GM21786 (cell line): ENCODE data around the gene ARSA.
A peak's percentile ranks its signal among the peaks of the same experiment; 100 is the strongest.

ENCODE experiments used
- ATAC-seq: cut with Tn5 transposase; IDR thresholded peaks from one replicate; pipeline ENCODE4 v1.9.1; 2021; ENCODE audit not compliant: unreplicated experiment

The ARSA gene

GRCh38 chr22:50606165-50606945, 21.6 kb downstream of the ARSA start:
- ATAC-seq, result no peak

- ATAC-seq, result no peak
These were observed 22.3 kb downstream of the ARSA start for GRCh38 chr22:50605613-50606074.

GRCh38 chr22:50605002-50605612, 22.8 kb downstream of the ARSA start:
- ATAC-seq, result no peak

GRCh38 chr22:50604256-50605001, 23.5 kb downstream of the ARSA start:
- no peak for ATAC-seq

- no peak for ATAC-seq
These were observed 24.3 kb downstream of the ARSA start for GRCh38 chr22:50603511-50604255.

- no peak for ATAC-seq
These were observed 25.6 kb downstream of the ARSA start for GRCh38 chr22:50602338-50602700.

- no peak for ATAC-seq
These were observed 26.1 kb downstream of the ARSA start for GRCh38 chr22:50601669-50602337.

- ATAC-seq, result no peak
These were observed 26.8 kb downstream of the ARSA start for GRCh38 chr22:50600967-50601668.

GRCh38 chr22:50600538-50600937, 27.4 kb downstream of the ARSA start, which contains the start of gene MAPK8IP2:
Gene MAPK8IP2, plus strand, starts transcription at chr22:50600793. Its CDS starts 26 bp downstream, at chr22:50600819.
- no peak for ATAC-seq

- no peak for ATAC-seq
These were observed 28.0 kb downstream of the ARSA start for GRCh38 chr22:50599816-50600455.

GRCh38 chr22:50597097-50597496, 30.9 kb downstream of the ARSA start:
- no peak for ATAC-seq

GRCh38 chr22:50595189-50595588, 32.8 kb downstream of the ARSA start:
- no peak for ATAC-seq

- ATAC-seq, result no peak
These were observed 40.5 kb downstream of the ARSA start for GRCh38 chr22:50587407-50587806.

- no peak for ATAC-seq
These were observed 41.5 kb downstream of the ARSA start for GRCh38 chr22:50586416-50586815.

GRCh38 chr22:50585781-50586180, 42.2 kb downstream of the ARSA start:
- ATAC-seq, result no peak

GRCh38 chr22:50585238-50585637, 42.7 kb downstream of the ARSA start:
- no peak for ATAC-seq

GRCh38 chr22:50584106-50585096, 43.6 kb downstream of the ARSA start:
- no peak for ATAC-seq

- peak; percentile 16 for ATAC-seq
These were observed 44.6 kb downstream of the ARSA start for GRCh38 chr22:50583294-50583861.
